BJ (cell line): ENCODE measurements around the gene ETF1. TPM values are rescaled to one million over a fixed set of nuclear protein-coding genes. Genes with fewer than 3 reads are reported as not detected.
A peak's percentile ranks its signal among the peaks of the same experiment; 100 is the strongest.

ENCODE experiments used
- CTCF ChIA-PET: fragments of 350-600 bp; formaldehyde crosslinking; extraction: SDS; loops from one replicate; lab custom pipeline; 2021; ENCODE audit warnings: antibody characterized with exemption, inconsistent platforms; lab: Yijun Ruan, JAX
- POLR2A ChIA-PET: fragments of 300-600 bp; sonication (Branson Sonifier 250); formaldehyde crosslinking; extraction: SDS; loops from one replicate; lab custom pipeline; 2021; ENCODE audit warnings: antibody characterized with exemption; lab: Charles Lee
- DNase-seq: peaks from one replicate; pipeline ENCODE4 v3.0.0-alpha.2; 2011; ENCODE audit warnings: low read depth
- H3K27me3 ChIP-seq: 2 replicates; pipeline ENCODE4 v1.6.0; 2011; ENCODE audit warnings: low read length; ENCODE audit not compliant: control insufficient read depth, insufficient read depth
- H3K36me3 ChIP-seq: 2 replicates; pipeline ENCODE4 v1.5.1; 2011; ENCODE audit warnings: low read length; ENCODE audit not compliant: control insufficient read depth, insufficient read depth
- H3K4me3 ChIP-seq: 2 replicates; pipeline ENCODE4 v1.5.1; 2011; ENCODE audit warnings: low read depth, mild to moderate bottlenecking, control low read depth, low read length
- polyA plus RNA-seq: library from polyadenylated mRNA; depleted of rRNA; stranded (reverse); fragments of >200 nt; gene quantifications from 2 replicates; pipeline ENCODE4 v1.2.3, GENCODE V29; 2011
- TF ChIP-seq, protein P1 (sequence below): IDR thresholded peaks from 2 replicates; pipeline ENCODE4 v1.5.1; 2011; ENCODE audit warnings: low read depth, mild to moderate bottlenecking, control low read depth, inconsistent platforms, low read length, moderate library complexity; ENCODE audit not compliant: insufficient read depth

Gene ETF1
- polyA plus RNA-seq, 1 experiment = 52.4 TPM

- TF ChIP-seq, protein P1, sequence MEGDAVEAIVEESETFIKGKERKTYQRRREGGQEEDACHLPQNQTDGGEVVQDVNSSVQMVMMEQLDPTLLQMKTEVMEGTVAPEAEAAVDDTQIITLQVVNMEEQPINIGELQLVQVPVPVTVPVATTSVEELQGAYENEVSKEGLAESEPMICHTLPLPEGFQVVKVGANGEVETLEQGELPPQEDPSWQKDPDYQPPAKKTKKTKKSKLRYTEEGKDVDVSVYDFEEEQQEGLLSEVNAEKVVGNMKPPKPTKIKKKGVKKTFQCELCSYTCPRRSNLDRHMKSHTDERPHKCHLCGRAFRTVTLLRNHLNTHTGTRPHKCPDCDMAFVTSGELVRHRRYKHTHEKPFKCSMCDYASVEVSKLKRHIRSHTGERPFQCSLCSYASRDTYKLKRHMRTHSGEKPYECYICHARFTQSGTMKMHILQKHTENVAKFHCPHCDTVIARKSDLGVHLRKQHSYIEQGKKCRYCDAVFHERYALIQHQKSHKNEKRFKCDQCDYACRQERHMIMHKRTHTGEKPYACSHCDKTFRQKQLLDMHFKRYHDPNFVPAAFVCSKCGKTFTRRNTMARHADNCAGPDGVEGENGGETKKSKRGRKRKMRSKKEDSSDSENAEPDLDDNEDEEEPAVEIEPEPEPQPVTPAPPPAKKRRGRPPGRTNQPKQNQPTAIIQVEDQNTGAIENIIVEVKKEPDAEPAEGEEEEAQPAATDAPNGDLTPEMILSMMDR = no peak
- DNase-seq = peak; percentile 99
- POLR2A ChIA-PET = interaction anchor here (0.6 to 1.0 kb wide), 4 partner anchors 32 to 718 kb away, joined by 3 to 4 read pairs (median 3); partner anchors contain the start of genes ETF1, FAM53C and MATR3
- Histone ChIP-seq H3K4me3 (peak within 1 kb of the TSS; percentile 99), H3K27me3 (no peaks in the 10 kb centered on the region), H3K36me3 (peaks cover 16% of the 10 kb centered on the region)
- CTCF ChIA-PET = interaction anchor here (1.1 to 1.5 kb wide), 5 partner anchors 10 to 687 kb away, joined by 3 to 6 read pairs (median 4); no protein-coding TSS in a partner anchor
Observed at GRCh38 chr5:138575194-138576015, 32.4 kb upstream of the ETF1 start, which contains the start of gene HSPA9. Gene HSPA9, minus strand, starts transcription at chr5:138575401. Its CDS starts 83 bp downstream, at chr5:138575318.

GRCh38 chr5:138574744-138575193 is 31.7 kb upstream of the ETF1 start:
- Histone ChIP-seq H3K4me3 (peak overlapping the region; percentile 99), H3K36me3 (peaks cover 19% of the 10 kb centered on the region), H3K27me3 (no peaks in the 10 kb centered on the region)
- TF ChIP-seq, protein P1 = no peak
- CTCF ChIA-PET = interaction anchor here (1.2 to 1.5 kb wide), 3 partner anchors 9 to 688 kb away, joined by 3 to 4 read pairs (median 3); no protein-coding TSS in a partner anchor
- POLR2A ChIA-PET = no interaction called here
- DNase-seq = no peak

DNA sequence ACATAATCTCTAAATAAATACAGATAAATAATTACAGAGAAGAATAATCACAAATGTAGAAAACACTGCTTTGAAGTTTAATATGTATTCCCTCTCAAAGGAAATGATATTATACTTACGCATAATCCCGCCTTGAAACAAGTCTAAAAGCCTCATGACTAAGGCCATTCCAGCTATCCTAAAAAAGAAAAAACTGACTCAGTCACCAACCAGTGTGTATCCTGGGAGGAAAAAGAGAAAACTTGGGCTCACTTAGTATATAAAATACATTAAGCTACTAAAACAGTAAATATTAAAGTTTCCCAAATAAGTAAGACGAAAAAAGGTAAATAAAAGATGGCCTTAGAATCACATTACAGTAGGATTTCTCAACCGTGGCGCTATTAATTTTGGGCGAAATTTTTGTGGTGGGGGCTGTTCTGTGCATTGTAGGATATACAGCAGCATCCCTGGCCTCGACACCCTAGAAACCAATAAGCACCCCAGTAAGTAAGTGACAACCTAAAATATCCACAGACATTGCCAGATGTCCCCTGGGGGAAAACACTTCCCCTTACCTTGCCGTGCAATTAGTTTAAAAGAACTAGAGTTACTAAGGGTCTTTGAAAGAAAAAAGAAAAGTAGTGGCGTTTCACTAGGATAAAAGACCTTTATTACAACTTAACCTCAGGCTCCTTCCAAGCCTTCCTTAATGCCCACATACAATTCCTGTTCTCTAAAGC is 31.1 kb upstream of the ETF1 start:
- H3K27me3 ChIP-seq = no peaks in the 10 kb centered on the region
- POLR2A ChIA-PET = no interaction called here
- CTCF ChIA-PET = no interaction called here
- peak overlapping the region; percentile 99 for H3K4me3 ChIP-seq
- TF ChIP-seq, protein P1 = no peak
- DNase-seq = no peak
- peaks cover 20% of the 10 kb centered on the region for H3K36me3 ChIP-seq

- H3K4me3 ChIP-seq = no peak overlapping the region
- H3K27me3 ChIP-seq = no peaks in the 10 kb centered on the region
- peaks cover 21% of the 10 kb centered on the region for H3K36me3 ChIP-seq
- DNase-seq = no peak
- POLR2A ChIA-PET = no interaction called here
- TF ChIP-seq, protein P1 = no peak
- CTCF ChIA-PET = no interaction called here
Observed at GRCh38 chr5:138573223-138573622, 30.2 kb upstream of the ETF1 start.

DNA sequence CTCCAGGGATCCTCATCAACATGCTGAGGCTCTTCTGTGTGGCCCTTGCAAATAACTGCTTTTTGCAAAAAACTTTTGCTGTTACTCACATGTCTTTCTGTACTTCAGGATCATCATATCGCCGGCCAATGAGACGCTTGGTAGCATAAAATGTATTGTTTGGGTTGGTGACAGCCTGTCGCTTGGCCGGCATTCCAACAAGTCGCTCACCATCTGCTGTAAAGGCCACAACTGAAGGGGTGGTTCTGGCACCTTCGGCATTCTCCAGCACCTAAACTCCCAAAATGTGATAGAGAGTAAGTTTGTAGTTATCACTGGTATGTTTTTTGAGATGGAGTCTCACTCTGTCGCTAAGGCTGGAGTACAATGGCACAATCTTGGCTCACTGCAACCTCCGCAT is 27.8 kb upstream of the ETF1 start:
- TF ChIP-seq, protein P1 = no peak
- no peaks in the 10 kb centered on the region for H3K27me3 ChIP-seq
- H3K36me3 ChIP-seq = peaks cover 28% of the 10 kb centered on the region
- no peak for DNase-seq
- POLR2A ChIA-PET = no interaction called here
- CTCF ChIA-PET = interaction anchor here (0.9 kb wide), 1 partner anchor 106 kb away, joined by 3 read pairs; no protein-coding TSS in a partner anchor
- H3K4me3 ChIP-seq = no peak overlapping the region
